Esophagus (tissue), 2 donors: ENCODE data around the gene NCS1. TPM values are rescaled to one million over a fixed set of nuclear protein-coding genes. Genes with fewer than 3 reads are reported as not detected.
A peak's percentile ranks its signal among the peaks of the same experiment; 100 is the strongest.

Experiments used
- H3K27ac ChIP-seq, 2 donors: one replicate each; pipeline ENCODE4 v1.5.1; 2013; ENCODE audit warnings: low read depth in 2 of 2, mild to moderate bottlenecking in 2 of 2, inconsistent platforms in 1 of 2, low read length in 1 of 2, moderate library complexity in 1 of 2
- H3K27me3 ChIP-seq, 2 donors: one replicate each; pipeline ENCODE4 v1.6.1; 2013; ENCODE audit warnings: low read length in 2 of 2, control low read depth in 1 of 2, mild to moderate bottlenecking in 1 of 2; ENCODE audit not compliant: insufficient read depth in 2 of 2, control insufficient read depth in 1 of 2
- H3K36me3 ChIP-seq, 2 donors: one replicate each; pipeline ENCODE4 v1.6.1; 2013; ENCODE audit warnings: low read length in 1 of 2; ENCODE audit not compliant: control insufficient read depth in 2 of 2, insufficient read depth in 2 of 2
- H3K4me1 ChIP-seq, 2 donors: one replicate each; pipeline ENCODE4 v1.6.1; 2013; ENCODE audit warnings: low read length in 1 of 2; ENCODE audit not compliant: control insufficient read depth in 2 of 2, insufficient read depth in 2 of 2
- H3K4me3 ChIP-seq, 2 donors: one replicate each; pipeline ENCODE4 v1.5.1; 2013; ENCODE audit warnings: low read length in 2 of 2, mild to moderate bottlenecking in 2 of 2, low read depth in 1 of 2, moderate library complexity in 1 of 2
- H3K9me3 ChIP-seq, 2 donors: one replicate each; pipeline ENCODE4 v1.6.1; 2013; ENCODE audit warnings: mild to moderate bottlenecking in 2 of 2, low read depth in 1 of 2, low read length in 1 of 2, moderate library complexity in 1 of 2; ENCODE audit not compliant: control insufficient read depth in 2 of 2, insufficient read depth in 1 of 2
- WGBS, 2 donors: extraction: QIAGEN DNeasy Blood & Tissue Kit; methylation state at CpG; one replicate each; pipeline ENCODE4 v1.1.7; 2013; 5-methylcytosine and 5-hydroxymethylcytosine counted together
- polyA plus RNA-seq, 2 donors: library from polyadenylated mRNA; stranded (reverse); fragments of 200-250 nt; gene quantifications; one replicate each; pipeline ENCODE4 v1.2.3, GENCODE V29; 2013
- donor health status: healthy with polysubstance abuse.
- donor health status: Bipolar disorder and iron deficiency.

NCS1 gene
- polyA plus RNA-seq, 2 donors = 12.8 to 16.4 TPM

DNA sequence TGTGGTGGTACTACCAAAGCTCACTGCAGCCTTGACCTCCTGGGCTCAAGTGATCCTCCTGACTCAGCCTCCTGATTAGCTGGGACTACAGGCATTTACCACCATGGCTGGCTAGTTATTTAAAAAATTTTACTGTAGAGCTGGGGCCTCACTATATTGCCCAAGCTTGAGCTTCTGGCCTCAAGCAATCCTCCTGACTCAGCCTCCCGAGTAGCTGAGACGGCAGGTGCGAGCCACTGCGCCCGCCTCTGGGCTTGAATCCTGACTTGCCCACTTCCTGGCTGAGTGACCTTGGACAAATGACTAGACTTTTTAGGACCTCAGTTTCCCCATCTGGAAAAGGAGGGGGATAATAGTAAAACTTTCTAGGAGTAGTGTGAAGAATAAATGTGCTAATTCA, 32.1 kb downstream of the NCS1 start:
- WGBS, 2 donors = 92 to 97% methylated on average over 5 of the region's 5 CpGs
- H3K27ac ChIP-seq = no peak overlapping the region
- H3K4me3 ChIP-seq = no peak overlapping the region
- H3K36me3 ChIP-seq = peaks cover 0 to 2% of the 10 kb centered on the region in 2 donors
- H3K27me3 ChIP-seq = no peaks in the 10 kb centered on the region
- no peaks in the 10 kb centered on the region for H3K9me3 ChIP-seq
- H3K4me1 ChIP-seq = peaks cover 6 to 20% of the 10 kb centered on the region in 2 donors

- H3K27me3 ChIP-seq = no peaks in the 10 kb centered on the region
- H3K27ac ChIP-seq = peak overlapping the region in 1 of 2 donors; percentile 34
- peaks cover 6 to 19% of the 10 kb centered on the region in 2 donors for H3K4me1 ChIP-seq
- H3K36me3 ChIP-seq = peaks cover 0 to 2% of the 10 kb centered on the region in 2 donors
- H3K9me3 ChIP-seq = no peaks in the 10 kb centered on the region
- no peak overlapping the region for H3K4me3 ChIP-seq
- WGBS, 2 donors = 84% methylated on average over 12 of the region's 12 CpGs
These were observed 32.8 kb downstream of the NCS1 start for GRCh38 chr9:130204959-130205358.

DNA sequence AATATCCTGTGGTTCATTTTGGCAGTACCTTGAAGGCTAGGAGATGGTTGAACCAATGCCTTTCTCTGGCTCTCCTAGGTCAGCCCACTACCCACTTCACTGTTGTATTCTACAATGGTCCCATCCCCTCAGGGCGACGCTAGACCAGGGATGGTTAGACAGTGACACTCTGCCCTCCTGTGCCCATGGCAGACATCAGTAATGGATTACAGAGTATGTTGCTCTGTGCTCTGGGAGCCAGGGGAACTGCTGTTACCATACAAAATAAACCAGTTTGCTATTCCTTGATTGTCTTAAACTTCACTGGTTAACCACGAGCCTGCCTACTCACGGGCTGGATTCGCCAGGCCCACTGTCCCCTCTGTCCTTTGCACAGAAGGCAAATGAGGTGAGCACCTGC, 33.7 kb downstream of the NCS1 start:
- WGBS, 2 donors = 87 to 91% methylated on average over 5 of the region's 5 CpGs
- no peak overlapping the region for H3K4me3 ChIP-seq
- H3K9me3 ChIP-seq = no peaks in the 10 kb centered on the region
- no peaks in the 10 kb centered on the region for H3K27me3 ChIP-seq
- peak overlapping the region in 1 of 2 donors; percentile 40 for H3K27ac ChIP-seq
- H3K4me1 ChIP-seq = peaks cover 3 to 16% of the 10 kb centered on the region in 2 donors
- peaks cover 0 to 2% of the 10 kb centered on the region in 2 donors for H3K36me3 ChIP-seq

DNA sequence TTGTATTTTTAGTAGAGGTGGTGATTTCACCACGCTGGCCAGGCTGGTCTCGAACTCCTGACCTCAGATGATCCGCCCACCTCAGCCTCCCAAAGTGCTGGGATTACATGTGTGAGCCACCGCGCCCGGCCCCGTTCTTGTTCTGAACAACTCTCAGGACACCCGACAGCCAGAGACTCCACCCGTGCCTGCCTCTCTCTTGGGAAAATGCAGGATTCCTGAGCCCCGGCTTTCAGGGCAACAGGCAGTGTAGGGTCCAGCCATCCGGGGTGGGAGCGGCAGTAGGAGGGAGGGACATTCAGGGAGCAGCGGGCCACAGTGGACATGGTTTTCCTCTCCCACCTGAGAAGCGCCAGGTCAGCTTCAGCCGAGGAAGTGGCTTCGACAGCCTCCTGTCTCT, 34.4 kb downstream of the NCS1 start:
- Histone ChIP-seq H3K4me3 (no peak overlapping the region), H3K36me3 (peaks cover 0 to 2% of the 10 kb centered on the region in 2 donors), H3K27me3 (no peaks in the 10 kb centered on the region), H3K9me3 (no peaks in the 10 kb centered on the region), H3K4me1 (peaks cover 3 to 10% of the 10 kb centered on the region in 2 donors), H3K27ac (peak overlapping the region in 1 of 2 donors; percentile 78)
- WGBS, 2 donors = 78 to 85% methylated on average over 16 of the region's 16 CpGs

- Histone ChIP-seq H3K4me3 (no peak overlapping the region), H3K27me3 (no peaks in the 10 kb centered on the region), H3K27ac (peak overlapping the region; percentile 56 to 78), H3K36me3 (peaks cover 0 to 2% of the 10 kb centered on the region in 2 donors), H3K4me1 (peaks cover 3 to 8% of the 10 kb centered on the region in 2 donors), H3K9me3 (no peaks in the 10 kb centered on the region)
- 59 to 64% methylated on average over 17 of the region's 17 CpGs for WGBS, 2 donors
These were observed 35.2 kb downstream of the NCS1 start for GRCh38 chr9:130207241-130207992.

DNA sequence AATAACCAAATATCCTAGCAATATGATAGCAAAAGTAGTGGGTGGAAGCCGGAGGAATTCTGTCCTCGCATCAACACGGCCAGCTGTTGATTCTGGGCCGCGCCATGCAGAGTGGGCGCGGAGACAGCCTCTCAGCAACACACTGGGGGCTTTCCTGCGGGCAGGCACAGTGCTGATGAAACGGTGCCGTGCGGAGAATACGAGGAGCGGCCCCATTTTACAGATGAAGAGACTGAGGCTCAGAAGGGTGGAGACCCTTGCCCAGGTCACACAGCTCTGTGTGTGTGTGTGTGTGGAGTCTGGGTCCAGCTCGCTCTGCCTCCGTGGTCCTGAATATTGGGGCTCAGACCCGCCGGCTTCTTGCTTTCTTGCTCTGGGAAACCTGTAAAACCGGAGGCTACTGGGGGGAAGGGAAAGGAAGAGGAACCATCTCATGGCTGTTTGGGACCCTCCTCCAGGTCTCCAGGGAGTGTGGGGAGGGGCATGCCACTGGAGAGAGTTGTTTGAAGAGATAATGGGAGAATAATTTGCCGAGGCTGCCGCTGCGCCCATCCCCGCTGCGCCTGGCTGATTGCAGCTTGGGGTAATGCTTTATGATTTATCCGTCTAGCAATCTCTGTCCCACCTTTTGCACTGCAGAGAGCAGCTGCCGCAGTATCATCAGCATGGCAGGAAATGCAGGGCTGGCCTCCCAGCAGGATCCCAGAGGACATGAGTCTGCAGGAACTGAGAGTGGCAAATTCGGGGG, 36.6 kb downstream of the NCS1 start:
- Histone ChIP-seq H3K4me3 (no peak overlapping the region), H3K27me3 (no peaks in the 10 kb centered on the region), H3K9me3 (no peaks in the 10 kb centered on the region), H3K36me3 (peaks cover 0 to 2% of the 10 kb centered on the region in 2 donors), H3K4me1 (peaks cover 3 to 13% of the 10 kb centered on the region in 2 donors), H3K27ac (peak overlapping the region in 1 of 2 donors; percentile 62)
- 75 to 76% methylated on average over 26 of the region's 26 CpGs for WGBS, 2 donors

- H3K4me1 ChIP-seq = peaks cover 5 to 18% of the 10 kb centered on the region in 2 donors
- WGBS, 2 donors = 58 to 65% methylated on average over 14 of the region's 14 CpGs
- peak overlapping the region; percentile 62 to 67 for H3K27ac ChIP-seq
These were observed 37.2 kb downstream of the NCS1 start for GRCh38 chr9:130209422-130209821.

GRCh38 chr9:130211548-130212226, 39.5 kb downstream of the NCS1 start:
- H3K9me3 ChIP-seq = no peaks in the 10 kb centered on the region
- no peak overlapping the region for H3K4me3 ChIP-seq
- no peaks in the 10 kb centered on the region for H3K27me3 ChIP-seq
- H3K4me1 ChIP-seq = peaks cover 8 to 19% of the 10 kb centered on the region in 2 donors
- WGBS, 2 donors = 74 to 81% methylated on average over 20 of the region's 20 CpGs
- no peaks in the 10 kb centered on the region for H3K36me3 ChIP-seq
- peak overlapping the region in 1 of 2 donors; percentile 74 for H3K27ac ChIP-seq

More at GRCh38 chr9:130209422-130209821, 37.2 kb downstream of the NCS1 start:
- no peaks in the 10 kb centered on the region for H3K9me3 ChIP-seq
- no peaks in the 10 kb centered on the region for H3K27me3 ChIP-seq
- H3K36me3 ChIP-seq = peaks cover 0 to 2% of the 10 kb centered on the region in 2 donors
- no peak overlapping the region for H3K4me3 ChIP-seq

DNA sequence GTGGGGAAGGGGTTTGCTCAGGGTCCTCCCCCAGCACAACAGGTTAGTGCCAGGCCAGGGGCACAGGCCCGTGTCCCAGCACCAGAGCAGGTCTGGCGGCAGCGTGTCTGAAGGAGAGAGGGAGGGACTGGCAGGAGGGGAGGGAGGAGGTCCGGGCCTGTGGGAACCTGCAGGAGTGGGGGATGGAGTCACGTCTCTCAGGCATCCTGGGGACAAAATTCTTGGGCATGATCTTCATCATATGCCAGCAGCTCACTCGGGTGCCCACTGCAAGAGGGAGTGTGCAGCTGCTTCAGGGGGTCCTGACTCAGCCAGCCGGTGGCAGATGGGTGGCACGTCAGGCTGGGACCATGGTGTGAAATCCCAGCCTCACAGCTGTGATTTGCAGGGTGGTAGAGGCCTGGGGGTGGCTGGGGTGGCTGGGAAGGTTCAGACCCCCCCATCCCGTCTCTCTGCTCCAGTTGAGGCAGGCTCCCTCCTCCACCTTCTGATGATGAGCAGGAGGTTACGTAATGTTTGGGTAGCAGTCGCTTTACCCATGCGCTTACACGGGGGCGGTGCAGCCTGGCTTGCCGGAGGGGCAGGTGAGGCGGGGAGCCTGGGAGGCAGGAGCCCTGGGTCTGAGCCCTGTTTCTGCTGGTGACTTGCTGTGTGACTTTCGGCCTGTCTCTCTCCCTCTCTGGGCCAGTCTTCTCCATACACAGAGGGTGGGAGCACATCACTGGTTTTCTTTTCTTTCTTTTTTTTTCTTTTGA, 40.5 kb downstream of the NCS1 start:
- peak overlapping the region; percentile 66 to 74 for H3K27ac ChIP-seq
- H3K36me3 ChIP-seq = no peaks in the 10 kb centered on the region
- H3K9me3 ChIP-seq = no peaks in the 10 kb centered on the region
- 48 to 63% methylated on average over 17 of the region's 17 CpGs for WGBS, 2 donors
- no peak overlapping the region for H3K4me3 ChIP-seq
- H3K27me3 ChIP-seq = no peaks in the 10 kb centered on the region
- H3K4me1 ChIP-seq = peaks cover 8 to 19% of the 10 kb centered on the region in 2 donors
